Kasumi-1 (cell line): ENCODE data around the gene KRTAP10-1.
"Not testable (repeated sequence)": the region's sequence is repeated elsewhere in the genome, so short reads cannot be mapped to it uniquely, and the experiment has no call there.

Experiments
- DNase-seq, 2 experiments: peaks; one replicate each; lab custom pipeline; 2025; lab: John Stamatoyannopoulos, UW

The KRTAP10-1 gene

GRCh38 chr21:44539991-44540666, at the start of gene KRTAP10-1:
KRTAP10-1 (minus strand) TSS chr21:44540195; CDS start chr21:44540150, 45 bp downstream.
- no peak for DNase-seq

DNA sequence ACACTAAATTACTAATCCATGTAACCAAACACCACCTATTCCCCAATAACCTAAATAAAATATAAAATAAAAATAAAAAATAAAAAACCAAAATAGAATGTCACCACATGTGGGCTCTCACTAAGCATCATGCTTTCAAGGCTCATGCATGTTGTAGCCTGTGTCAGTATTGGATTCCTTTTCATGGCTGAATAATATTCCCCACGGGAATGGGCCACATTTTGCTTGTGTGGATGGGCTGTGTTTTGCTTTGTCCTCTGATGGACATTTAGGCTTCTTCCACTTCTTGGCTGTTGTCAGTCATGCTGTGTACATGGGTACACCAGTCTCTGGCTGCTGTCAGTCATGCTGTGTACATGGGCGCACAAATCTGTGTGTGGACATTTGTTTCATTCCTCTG, 49.1 kb upstream of the KRTAP10-1 start:
- no peak for DNase-seq

- no peak for DNase-seq
Observed at GRCh38 chr21:44585892-44586291, 45.9 kb upstream of the KRTAP10-1 start.

DNA sequence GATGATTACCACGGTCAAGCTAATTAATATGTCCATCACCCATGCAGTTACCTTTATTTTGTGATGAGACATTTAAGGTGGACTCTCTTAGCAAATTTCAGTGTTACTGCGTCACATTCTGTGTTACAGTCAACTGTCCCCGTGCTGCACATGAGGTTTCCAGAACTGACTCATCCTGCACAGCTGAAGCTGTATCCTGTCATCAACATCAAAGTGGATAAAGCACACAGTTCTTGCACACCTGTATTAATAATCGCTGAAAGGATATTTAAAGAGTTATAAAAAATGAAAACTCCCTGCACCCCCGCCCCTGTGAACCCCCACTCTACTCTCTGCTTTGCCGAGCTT, 43.8 kb upstream of the KRTAP10-1 start:
- DNase-seq = no peak

- DNase-seq = no peak
Observed at GRCh38 chr21:44583089-44583799, 43.2 kb upstream of the KRTAP10-1 start.

DNA sequence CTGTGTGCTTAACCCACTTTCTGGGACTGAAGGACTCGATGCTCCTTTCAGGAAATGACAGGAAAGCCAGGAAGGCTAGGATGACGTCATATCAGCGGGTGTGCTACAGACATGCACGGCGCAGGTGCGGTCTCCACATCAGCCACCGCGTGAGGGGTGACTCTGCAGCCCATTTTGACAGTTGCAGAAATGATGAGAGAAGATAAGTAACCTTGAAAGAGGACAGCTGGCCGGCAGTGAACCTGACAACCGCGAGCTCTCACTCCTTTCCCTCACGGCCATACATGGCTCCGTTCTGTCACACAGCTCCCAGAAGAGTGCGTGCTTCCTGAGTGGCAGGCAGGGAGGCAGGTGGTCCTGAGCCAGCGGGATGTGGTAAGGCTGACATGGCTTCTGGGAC, 42.1 kb upstream of the KRTAP10-1 start:
- no peak for DNase-seq

DNA sequence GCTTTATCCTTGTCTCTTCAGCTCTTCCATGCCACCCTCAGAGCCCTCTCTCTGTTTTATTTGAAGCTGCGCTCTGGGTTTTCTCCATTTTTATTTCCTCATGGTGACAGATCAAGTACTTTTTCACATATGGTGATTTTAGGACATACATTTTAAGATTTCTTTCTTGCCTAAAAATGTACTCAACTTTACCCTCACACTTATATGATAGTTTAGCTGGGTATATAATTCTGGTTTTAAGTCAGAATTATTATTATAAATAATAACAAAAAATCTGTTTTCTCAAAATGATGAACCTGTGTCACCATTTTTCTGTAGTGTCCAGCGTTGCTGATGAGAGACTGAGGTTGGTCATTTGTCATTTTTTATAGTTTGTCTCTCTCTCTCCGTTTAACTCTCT, 41.2 kb upstream of the KRTAP10-1 start:
- no peak for DNase-seq

DNA sequence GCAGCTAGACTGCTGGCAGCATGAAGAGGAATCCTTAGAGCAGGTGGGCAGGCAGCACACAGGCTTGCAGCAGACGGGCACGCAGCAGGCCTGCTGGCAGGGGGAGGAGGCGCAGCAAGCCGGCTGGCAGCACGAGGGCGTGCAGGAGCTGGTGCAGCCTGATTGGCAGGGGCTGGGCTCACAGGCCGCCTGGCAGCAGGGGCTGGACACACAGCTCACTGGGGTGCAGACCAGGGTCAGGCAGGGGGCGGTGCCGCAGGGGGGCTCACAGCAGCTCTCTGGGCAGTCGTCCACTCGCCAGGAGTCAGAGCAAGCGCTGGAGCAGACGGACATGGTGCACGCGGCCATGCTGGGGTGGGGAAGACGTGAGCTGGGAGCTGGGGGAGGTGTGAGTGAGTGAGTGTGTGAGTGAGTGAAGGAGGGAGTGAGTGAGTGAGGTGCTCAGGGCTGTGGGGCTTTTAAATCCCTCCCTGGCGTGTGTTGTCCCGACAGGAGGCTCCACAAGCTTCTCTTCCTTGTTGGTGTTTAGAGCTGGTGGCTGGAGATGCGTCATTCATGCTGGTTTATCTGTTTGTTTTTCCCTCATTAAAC, 40.3 kb upstream of the KRTAP10-1 start, which contains the start of gene KRTAP10-5:
Gene KRTAP10-5, minus strand, starts transcription at position 374 of the 591 bp plus-strand sequence. Its CDS starts 26 bp downstream, at position 348.
- not testable (repeated sequence) for DNase-seq

DNA sequence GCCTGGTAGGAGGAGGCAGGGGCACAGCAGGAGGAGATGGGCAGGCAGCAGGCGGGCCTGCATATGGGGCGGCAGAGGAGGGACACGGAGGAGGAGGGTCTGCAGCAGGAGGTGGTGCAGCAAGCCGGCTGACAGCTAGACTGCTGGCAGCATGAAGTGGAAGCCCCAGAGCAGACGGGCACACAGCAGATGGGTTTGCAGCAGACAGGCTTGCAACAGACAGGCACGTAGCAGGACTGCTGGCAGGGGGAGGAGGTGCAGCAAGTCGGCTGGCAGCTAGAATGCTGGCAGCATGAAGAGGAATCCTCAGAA, 39.8 kb upstream of the KRTAP10-1 start:
- DNase-seq = no peak

- DNase-seq = no peak
Observed at GRCh38 chr21:44579056-44579832, 39.2 kb upstream of the KRTAP10-1 start.

DNA sequence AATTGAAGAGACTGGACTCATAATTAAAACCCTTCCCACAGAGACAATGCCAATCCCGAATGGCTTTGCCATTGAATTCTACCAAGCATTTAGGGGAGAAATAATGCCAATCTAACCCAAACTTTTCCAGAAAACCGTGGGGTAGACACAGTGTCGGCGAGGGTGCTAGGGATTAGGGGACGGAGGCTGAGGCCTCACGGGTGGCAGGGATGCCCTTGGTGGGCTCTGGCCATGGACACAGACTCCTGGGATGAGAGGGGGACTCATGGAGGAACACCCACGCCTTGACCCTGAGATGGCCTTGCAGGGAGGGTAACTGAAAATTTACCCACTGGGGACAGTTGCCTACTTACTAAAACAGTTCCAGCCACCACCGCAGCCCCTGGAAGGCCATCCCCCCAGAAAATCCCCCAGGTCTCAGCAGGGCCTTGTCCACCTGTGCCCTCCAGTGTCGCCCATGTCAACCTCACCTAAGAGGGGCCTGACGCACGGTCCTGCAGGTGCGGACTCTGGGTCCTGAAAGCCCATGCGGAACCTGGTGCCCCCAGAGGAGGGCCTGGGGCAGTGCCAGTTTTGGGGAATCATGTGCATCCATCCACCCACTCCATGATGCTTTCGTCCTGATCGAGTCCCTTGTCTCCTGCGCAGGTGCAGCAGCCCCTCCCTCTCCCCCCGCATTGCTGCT, 38.5 kb upstream of the KRTAP10-1 start:
- no peak for DNase-seq

DNA sequence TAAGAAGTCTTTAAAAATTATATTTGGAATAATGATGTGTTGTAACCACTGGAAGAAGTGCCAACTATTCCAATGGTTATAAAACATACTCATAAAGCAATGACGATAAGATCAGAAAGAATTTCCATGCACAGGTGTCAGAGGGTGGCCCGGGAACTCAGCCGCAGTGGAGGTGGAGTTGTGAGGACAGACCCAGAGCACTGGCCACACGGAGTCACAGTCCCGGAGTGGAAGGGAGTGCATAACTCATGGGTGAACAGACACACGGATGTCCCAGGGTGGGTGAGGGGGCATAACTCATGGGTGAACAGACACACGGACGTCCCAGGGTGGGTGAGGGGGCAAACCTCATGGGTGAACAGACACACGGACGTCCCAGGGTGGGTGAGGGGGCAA, 36.0 kb upstream of the KRTAP10-1 start:
- no peak for DNase-seq

DNA sequence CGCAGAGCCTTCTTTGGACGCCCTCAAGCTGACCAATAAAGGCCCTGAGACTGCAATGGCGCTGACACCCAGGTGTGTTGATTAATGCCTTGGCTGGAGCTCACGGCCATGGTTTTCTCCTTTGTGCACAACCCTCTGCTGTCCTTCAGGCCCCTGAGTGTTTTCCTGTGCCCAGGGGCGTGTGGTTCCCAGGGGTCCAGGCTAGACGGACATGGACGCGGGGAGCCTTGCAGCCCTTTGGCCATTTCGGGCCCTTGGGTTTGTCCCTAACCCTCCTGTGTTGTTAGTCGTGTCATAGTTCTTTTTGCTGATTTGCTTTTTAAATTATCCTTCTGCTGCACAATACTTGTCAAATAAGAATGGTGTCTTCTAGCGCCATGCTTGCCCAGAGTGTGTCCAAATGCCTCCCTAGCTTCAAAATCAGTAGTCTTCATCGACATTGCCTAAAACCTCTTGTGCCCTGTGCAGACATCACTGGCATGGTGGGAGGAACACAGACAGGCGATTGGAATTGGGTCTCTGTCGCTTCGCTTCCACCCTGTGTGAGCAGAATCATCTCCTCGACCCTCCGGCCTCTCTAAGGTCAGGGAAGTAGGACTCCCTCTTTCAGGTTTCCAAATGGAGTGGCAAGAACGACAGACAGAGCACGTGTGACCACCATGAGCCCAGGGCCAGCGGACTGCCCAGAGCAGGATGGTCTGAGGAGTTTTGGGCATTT, 35.5 kb upstream of the KRTAP10-1 start:
- DNase-seq = no peak

- DNase-seq = no peak
Observed at GRCh38 chr21:44574457-44575306, 34.7 kb upstream of the KRTAP10-1 start.

DNA sequence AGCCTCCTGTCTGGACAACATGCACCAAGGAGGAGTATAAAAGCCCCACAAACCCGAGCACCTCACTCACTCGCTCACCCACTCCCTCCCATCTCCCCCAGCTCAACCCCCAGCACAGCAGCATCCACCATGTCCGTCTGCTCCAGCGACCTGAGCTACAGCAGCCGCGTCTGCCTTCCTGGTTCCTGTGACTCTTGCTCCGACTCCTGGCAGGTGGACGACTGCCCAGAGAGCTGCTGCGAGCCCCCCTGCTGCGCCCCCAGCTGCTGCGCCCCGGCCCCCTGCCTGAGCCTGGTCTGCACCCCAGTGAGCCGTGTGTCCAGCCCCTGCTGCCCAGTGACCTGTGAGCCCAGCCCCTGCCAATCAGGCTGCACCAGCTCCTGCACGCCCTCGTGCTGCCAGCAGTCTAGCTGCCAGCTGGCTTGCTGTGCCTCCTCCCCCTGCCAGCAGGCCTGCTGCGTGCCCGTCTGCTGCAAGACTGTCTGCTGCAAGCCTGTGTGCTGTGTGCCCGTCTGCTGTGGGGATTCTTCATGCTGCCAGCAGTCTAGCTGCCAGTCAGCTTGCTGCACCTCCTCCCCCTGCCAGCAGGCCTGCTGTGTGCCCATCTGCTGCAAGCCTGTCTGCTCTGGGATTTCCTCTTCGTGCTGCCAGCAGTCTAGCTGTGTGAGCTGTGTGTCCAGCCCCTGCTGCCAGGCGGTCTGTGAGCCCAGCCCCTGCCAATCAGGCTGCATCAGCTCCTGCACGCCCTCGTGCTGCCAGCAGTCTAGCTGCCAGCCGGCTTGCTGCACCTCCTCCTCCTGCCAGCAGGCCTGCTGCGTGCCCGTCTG, 33.8 kb upstream of the KRTAP10-1 start, which contains the start of gene KRTAP10-4:
Gene KRTAP10-4, plus strand, starts transcription at position 100 of the 827 bp plus-strand sequence. Its CDS starts 30 bp downstream, at position 130.
- not testable (repeated sequence) for DNase-seq

- DNase-seq = no peak
Observed at GRCh38 chr21:44572959-44573583, 33.1 kb upstream of the KRTAP10-1 start.

DNA sequence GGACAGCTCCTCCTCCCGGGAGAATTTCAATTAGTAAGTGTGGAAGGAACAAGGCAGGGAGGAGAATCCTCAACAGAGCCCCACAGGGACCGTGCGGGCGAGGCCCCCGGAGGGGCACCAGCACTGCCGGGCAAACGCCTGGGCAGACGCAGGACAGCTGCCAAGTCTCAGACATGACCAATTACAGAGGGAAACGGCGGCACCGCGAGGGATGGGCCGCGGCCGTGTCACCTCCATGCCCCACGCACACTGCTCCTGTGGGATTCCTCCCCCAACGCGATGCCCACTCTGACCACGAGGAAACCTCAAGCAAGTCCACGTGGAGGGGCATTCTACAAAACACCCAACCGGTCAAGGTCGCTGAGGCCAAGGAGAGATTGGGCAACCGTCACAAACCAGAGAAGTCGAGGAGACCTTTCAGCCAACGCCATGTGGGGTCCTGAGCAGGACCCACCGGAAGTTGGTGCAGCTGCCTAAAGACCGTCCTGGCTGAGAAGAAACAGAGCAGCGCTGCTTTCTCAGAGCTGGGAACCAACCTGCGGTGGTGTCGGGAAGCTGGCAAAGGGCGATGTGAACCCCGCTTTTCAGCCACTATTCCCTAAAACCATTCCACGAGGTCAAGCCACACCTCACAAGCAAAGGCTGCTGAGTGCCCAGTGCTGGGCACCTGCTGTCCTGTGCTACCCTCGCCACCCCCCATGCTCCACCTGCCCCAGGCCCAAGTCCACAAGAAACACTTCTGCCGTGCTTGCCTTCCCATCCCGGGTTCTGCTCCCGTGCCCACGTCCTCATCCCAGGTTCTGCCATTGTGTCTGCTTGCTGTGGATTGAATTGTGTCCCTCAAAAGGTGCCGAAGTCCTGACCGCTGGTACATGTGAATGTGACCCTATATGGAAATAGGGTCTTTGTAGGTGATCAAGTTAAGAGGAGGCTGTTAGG, 32.1 kb upstream of the KRTAP10-1 start:
- DNase-seq = no peak

DNA sequence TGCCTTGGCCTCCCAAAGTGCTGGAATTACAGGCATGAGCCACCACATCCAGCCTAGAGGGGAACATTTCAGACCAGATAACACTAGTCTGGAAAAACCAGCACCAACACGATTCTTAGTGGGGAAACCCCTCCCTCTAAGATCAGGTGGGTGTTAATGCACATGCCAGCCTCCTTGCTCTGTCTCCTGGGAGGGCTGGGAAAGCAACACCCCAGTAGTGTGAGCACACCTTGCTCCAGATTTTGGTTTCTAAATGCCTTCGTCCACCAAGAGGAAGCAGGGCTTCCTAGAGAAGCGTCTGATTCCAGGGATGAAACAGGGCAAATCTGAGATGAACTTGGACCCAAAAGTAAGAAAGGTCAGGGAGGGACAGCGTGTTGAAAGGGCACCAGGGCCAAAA, 31.3 kb upstream of the KRTAP10-1 start:
- no peak for DNase-seq
